HEK293 (cell line): ENCODE data around the gene THBS2.

ENCODE experiments used
- ATF2 ChIP-seq: fragments of 450-650 bp; formaldehyde crosslinking; IDR thresholded peaks from 2 replicates; pipeline ENCODE4 v1.5.1; 2016; ENCODE audit warnings: missing biosample characterization, missing genetic modification characterization, low read depth
- CTCF ChIP-seq: fragments of 450-650 bp; formaldehyde crosslinking; IDR thresholded peaks from 2 replicates; pipeline ENCODE4 v1.5.1; 2016; ENCODE audit warnings: missing biosample characterization, missing genetic modification characterization
- REST ChIP-seq: fragments of 450-650 bp; formaldehyde crosslinking; IDR thresholded peaks from 2 replicates; pipeline ENCODE4 v1.5.1; 2016; ENCODE audit warnings: missing biosample characterization, missing genetic modification characterization
- TCF7L2 ChIP-seq: IDR thresholded peaks from 2 replicates; pipeline ENCODE4 v1.6.1; 2011; ENCODE audit warnings: low read depth, mild to moderate bottlenecking, inconsistent platforms, low read length, moderate library complexity, borderline replicate concordance
- ZBTB1 ChIP-seq: fragments of 450-650 bp; formaldehyde crosslinking; IDR thresholded peaks from 2 replicates; pipeline ENCODE4 v1.5.1; 2016; ENCODE audit warnings: missing biosample characterization, missing genetic modification characterization
- ZNF148 ChIP-seq: fragments of 450-650 bp; formaldehyde crosslinking; IDR thresholded peaks from 2 replicates; pipeline ENCODE4 v1.5.0; 2017; ENCODE audit warnings: missing biosample characterization, missing genetic modification characterization, borderline replicate concordance
- ZNF23 ChIP-seq: fragments of 450-650 bp; formaldehyde crosslinking; IDR thresholded peaks from 2 replicates; pipeline ENCODE4 v1.5.1; 2016; ENCODE audit warnings: missing biosample characterization, missing genetic modification characterization, borderline replicate concordance
- ZNF311 ChIP-seq: fragments of 450-650 bp; formaldehyde crosslinking; IDR thresholded peaks from 2 replicates; pipeline ENCODE4 v1.5.1; 2017; ENCODE audit warnings: missing biosample characterization, missing genetic modification characterization, borderline replicate concordance
- ZNF404 ChIP-seq: fragments of 450-650 bp; formaldehyde crosslinking; IDR thresholded peaks from 2 replicates; pipeline ENCODE4 v1.5.1; 2017; ENCODE audit warnings: missing biosample characterization, missing genetic modification characterization
- ZNF513 ChIP-seq: fragments of 450-650 bp; IDR thresholded peaks from 2 replicates; pipeline ENCODE4 v1.5.1; 2018; ENCODE audit warnings: missing biosample characterization, missing genetic modification characterization
- ZNF701 ChIP-seq: fragments of 450-650 bp; formaldehyde crosslinking; IDR thresholded peaks from 2 replicates; pipeline ENCODE4 v1.5.1; 2016; ENCODE audit warnings: missing biosample characterization, missing genetic modification characterization
- ZNF747 ChIP-seq: fragments of 450-650 bp; formaldehyde crosslinking; IDR thresholded peaks from 2 replicates; pipeline ENCODE4 v1.5.1; 2016; ENCODE audit warnings: missing biosample characterization, missing genetic modification characterization
- ZSCAN23 ChIP-seq: fragments of 450-650 bp; formaldehyde crosslinking; IDR thresholded peaks from 2 replicates; pipeline ENCODE4 v1.5.1; 2016; ENCODE audit warnings: missing biosample characterization, missing genetic modification characterization

- TF ChIP-seq ATF2 (no peak), TCF7L2 (no peak), ZNF513 (tag by site-specific recombination) (no peak), ZNF148 (tag by site-specific recombination) (no peak), ZNF404 (tag by site-specific recombination) (no peak), CTCF (tag by site-specific recombination) (no peak), ZNF747 (tag by site-specific recombination) (no peak), ZNF23 (tag by site-specific recombination) (no peak), ZBTB1 (tag by site-specific recombination) (no peak), ZNF701 (no peak), ZSCAN23 (tag by site-specific recombination) (no peak), REST (no peak), ZNF311 (no peak)
Observed at GRCh38 chr6:169189686-169190085, 64.0 kb downstream of the THBS2 start.
